Neural progenitor cell (in vitro differentiated cells): Measurements from ENCODE around the gene KRTAP1-1. TPM values are rescaled to one million over a fixed set of nuclear protein-coding genes. Genes with fewer than 3 reads are reported as not detected.
"Not testable (repeated sequence)": the region's sequence is repeated elsewhere in the genome, so short reads cannot be mapped to it uniquely, and the experiment has no call there.

Experiments used
- DNase-seq: peaks from one replicate; pipeline ENCODE4 v3.0.0-alpha.2; 2016; ENCODE audit warnings: low spot score
- H2AFZ ChIP-seq: fragments of 200-600 bp; sonication (generic); replicated peaks from 2 replicates; pipeline ENCODE4 v1.6.1; 2016; ENCODE audit warnings: antibody characterized with exemption
- H3F3A ChIP-seq: fragments of 200-600 bp; sonication (generic); 2 replicates; pipeline ENCODE4 v1.6.1; 2016; ENCODE audit warnings: antibody characterized with exemption, low read depth
- H3K27ac ChIP-seq: fragments of 200-600 bp; sonication (generic); 2 replicates; pipeline ENCODE4 v1.5.1; 2016; ENCODE audit warnings: mild to moderate bottlenecking
- H3K27me3 ChIP-seq: fragments of 200-600 bp; sonication (generic); 2 replicates; pipeline ENCODE4 v1.6.1; 2016; ENCODE audit warnings: mild to moderate bottlenecking, moderate library complexity
- H3K36me3 ChIP-seq: fragments of 200-600 bp; sonication (generic); 2 replicates; pipeline ENCODE4 v1.5.1; 2016
- H3K4me1 ChIP-seq: fragments of 200-600 bp; sonication (generic); 2 replicates; pipeline ENCODE4 v1.6.1; 2016; ENCODE audit warnings: mixed run types
- H3K4me2 ChIP-seq: fragments of 200-600 bp; sonication (generic); 2 replicates; pipeline ENCODE4 v1.6.1; 2016
- H3K4me3 ChIP-seq: fragments of 200-600 bp; sonication (generic); 2 replicates; pipeline ENCODE4 v1.5.1; 2016
- H3K79me2 ChIP-seq: fragments of 200-600 bp; sonication (generic); 2 replicates; pipeline ENCODE4 v1.6.1; 2016; ENCODE audit warnings: low read depth
- H3K9ac ChIP-seq: fragments of 200-600 bp; sonication (generic); 2 replicates; pipeline ENCODE4 v1.6.1; 2016
- H3K9me3 ChIP-seq: fragments of 200-600 bp; sonication (generic); 2 replicates; pipeline ENCODE4 v1.5.1; 2016; ENCODE audit warnings: low read depth
- H4K20me1 ChIP-seq: fragments of 200-600 bp; sonication (generic); 2 replicates; pipeline ENCODE4 v1.6.1; 2016; ENCODE audit warnings: low read depth
- H3K27ac Mint-ChIP-seq: 3 replicates; pipeline ENCODE4 v1.8.0; 2021; ENCODE audit warnings: mixed read lengths
- H3K27me3 Mint-ChIP-seq: 2 replicates; pipeline ENCODE4 v1.8.0; 2022; ENCODE audit warnings: low read depth, mild to moderate bottlenecking, inconsistent platforms, moderate library complexity, mixed read lengths; ENCODE audit not compliant: insufficient read depth
- H3K36me3 Mint-ChIP-seq: 3 replicates; pipeline ENCODE4 v1.8.0; 2021; ENCODE audit warnings: mixed read lengths
- H3K4me1 Mint-ChIP-seq: 3 replicates; pipeline ENCODE4 v1.8.0; 2021; ENCODE audit warnings: mixed read lengths
- H3K4me3 Mint-ChIP-seq: 3 replicates; pipeline ENCODE4 v1.8.0; 2021; ENCODE audit warnings: mild to moderate bottlenecking, moderate library complexity, mixed read lengths
- H3K9me3 Mint-ChIP-seq: 3 replicates; pipeline ENCODE4 v1.8.0; 2020; ENCODE audit warnings: mixed read lengths
- CTCF ChIP-seq: fragments of 200-600 bp; sonication (generic); IDR thresholded peaks from 2 replicates; pipeline ENCODE4 v1.5.1; 2017; ENCODE audit warnings: antibody characterized with exemption, mild to moderate bottlenecking
- EZH2 ChIP-seq: fragments of 200-600 bp; sonication (generic); IDR thresholded peaks from 2 replicates; pipeline ENCODE4 v1.6.1; 2017; ENCODE audit warnings: antibody characterized with exemption, mild to moderate bottlenecking, moderate library complexity
- EZH2phosphoT487 ChIP-seq: fragments of 200-600 bp; sonication (generic); IDR thresholded peaks from 2 replicates; pipeline ENCODE4 v1.6.1; 2017; ENCODE audit warnings: antibody characterized with exemption
- total RNA-seq: library from RNA; depleted of rRNA; stranded (reverse); fragments of >200 nt; gene quantifications from 2 replicates; pipeline ENCODE4 v1.2.3, GENCODE V29; 2015; ENCODE audit warnings: low replicate concordance

KRTAP1-1 gene
- total RNA-seq = not detected in 2 replicates

DNA sequence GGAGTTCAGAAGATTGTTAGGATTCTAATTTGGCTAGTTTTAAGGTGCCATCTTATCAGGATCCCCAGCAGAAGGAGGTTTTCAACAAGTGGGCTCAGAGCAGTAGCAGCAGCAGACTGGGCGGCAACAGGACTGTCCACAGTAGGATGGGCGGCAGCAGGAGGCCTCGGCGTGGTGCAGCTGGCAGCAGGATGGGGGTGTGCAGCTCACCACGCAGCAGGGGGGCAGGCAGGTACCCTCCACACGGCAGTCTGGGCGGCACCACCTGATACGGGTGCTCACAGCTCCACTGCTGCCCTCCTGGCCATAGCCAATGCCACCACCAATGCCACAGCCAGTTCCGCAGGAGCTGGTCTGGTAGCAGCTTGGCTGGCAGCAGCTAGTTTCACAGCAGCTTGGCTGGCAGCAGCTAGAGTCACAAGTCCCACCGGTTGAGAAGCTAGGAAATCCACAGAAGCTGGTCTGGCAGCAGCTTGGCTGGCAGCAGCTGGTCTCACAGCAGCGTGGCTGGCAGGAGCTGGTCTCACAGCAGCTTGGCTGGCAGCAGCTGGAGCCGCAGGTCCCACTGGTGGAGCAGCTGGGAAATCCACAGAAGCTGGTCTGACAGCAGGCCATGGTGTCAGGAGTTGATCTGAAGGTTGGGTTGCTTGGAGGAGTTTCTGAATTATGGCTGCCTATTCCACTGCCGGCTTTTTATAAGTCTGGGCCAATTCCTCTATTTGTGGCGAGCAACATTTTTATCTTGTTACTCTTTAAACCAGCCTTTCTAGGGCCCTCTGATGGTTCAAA lies at the start of gene KRTAP1-1:
KRTAP1-1 (minus strand) TSS at position 668 of the 789 bp plus-strand sequence; CDS start at position 615, 53 bp downstream.
- H3K4me2 ChIP-seq, H3K9ac ChIP-seq, H3K4me3 Mint-ChIP-seq, H3K27ac Mint-ChIP-seq, H2AFZ ChIP-seq, H3K4me1 Mint-ChIP-seq, H3K4me3 ChIP-seq, H3K36me3 Mint-ChIP-seq, DNase-seq, H3K27me3 Mint-ChIP-seq, H3K36me3 ChIP-seq, H4K20me1 ChIP-seq, H3K27ac ChIP-seq, H3K27me3 ChIP-seq, H3K4me1 ChIP-seq, H3K79me2 ChIP-seq, H3K9me3 ChIP-seq, H3F3A ChIP-seq, H3K9me3 Mint-ChIP-seq: not testable (repeated sequence)

DNA sequence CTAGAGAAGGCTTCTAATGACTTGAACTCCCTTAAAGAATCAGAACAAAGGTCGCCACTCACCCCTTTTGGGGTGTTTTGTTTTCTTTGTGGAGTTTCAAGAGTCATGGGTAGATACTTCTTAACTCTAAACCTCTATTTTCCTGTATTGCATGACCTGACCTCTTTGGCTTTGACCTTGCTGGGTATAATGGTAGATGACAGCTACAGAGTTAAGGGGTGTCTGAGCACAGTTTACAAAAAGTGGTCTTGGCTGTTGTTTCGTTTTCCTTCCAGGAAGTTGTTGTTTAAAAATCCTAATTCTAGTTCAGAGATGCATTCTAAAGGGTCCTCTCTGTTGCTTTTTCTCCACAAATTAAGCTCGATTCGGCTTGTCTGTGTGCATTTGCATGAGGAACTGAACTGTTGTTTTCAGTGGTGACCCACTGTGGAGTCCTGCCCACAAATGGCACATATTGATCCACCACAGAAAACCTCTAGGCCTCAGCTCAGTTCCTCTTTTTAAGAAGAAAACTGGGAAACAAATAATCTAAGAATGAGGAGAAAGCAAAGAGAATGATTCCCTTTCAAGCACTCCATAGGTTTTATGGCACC lies 47.6 kb upstream of the KRTAP1-1 start:
- H3K9me3 ChIP-seq, H3K9me3 Mint-ChIP-seq, H2AFZ ChIP-seq, H3K27me3 Mint-ChIP-seq, H3K4me3 Mint-ChIP-seq, H3K4me2 ChIP-seq, H3K27ac ChIP-seq, H3K27me3 ChIP-seq, H3K4me3 ChIP-seq, H3F3A ChIP-seq, H3K27ac Mint-ChIP-seq, H3K4me1 ChIP-seq, H3K9ac ChIP-seq, H3K36me3 ChIP-seq, H3K79me2 ChIP-seq, H4K20me1 ChIP-seq, H3K36me3 Mint-ChIP-seq, DNase-seq, H3K4me1 Mint-ChIP-seq: not testable (repeated sequence)

GRCh38 chr17:41084100-41084856 lies 43.0 kb upstream of the KRTAP1-1 start, which contains the start of gene KRTAP4-7:
Gene KRTAP4-7, plus strand, starts transcription at chr17:41084150. Its CDS starts 57 bp downstream, at chr17:41084207.
- not testable (repeated sequence) for H3K9ac ChIP-seq, H3K4me3 Mint-ChIP-seq, H3K36me3 Mint-ChIP-seq, H3K27ac Mint-ChIP-seq, DNase-seq, H3K9me3 ChIP-seq, H3K4me1 Mint-ChIP-seq, H3K36me3 ChIP-seq, H4K20me1 ChIP-seq, H3K27me3 Mint-ChIP-seq, H3F3A ChIP-seq, H3K9me3 Mint-ChIP-seq, H3K4me3 ChIP-seq, H3K79me2 ChIP-seq, H3K4me1 ChIP-seq, H3K27ac ChIP-seq, H3K4me2 ChIP-seq, H2AFZ ChIP-seq, H3K27me3 ChIP-seq

GRCh38 chr17:41083427-41083826 lies 42.2 kb upstream of the KRTAP1-1 start:
- not testable (repeated sequence) for H3F3A ChIP-seq, H3K79me2 ChIP-seq, H3K27ac ChIP-seq, H3K27ac Mint-ChIP-seq, H3K4me3 ChIP-seq, DNase-seq, H3K4me1 Mint-ChIP-seq, H3K9me3 ChIP-seq, H3K4me2 ChIP-seq, H3K9ac ChIP-seq, H3K4me3 Mint-ChIP-seq, H3K27me3 Mint-ChIP-seq, H3K27me3 ChIP-seq, H3K36me3 Mint-ChIP-seq, H3K4me1 ChIP-seq, H2AFZ ChIP-seq, H3K36me3 ChIP-seq, H4K20me1 ChIP-seq, H3K9me3 Mint-ChIP-seq

DNA sequence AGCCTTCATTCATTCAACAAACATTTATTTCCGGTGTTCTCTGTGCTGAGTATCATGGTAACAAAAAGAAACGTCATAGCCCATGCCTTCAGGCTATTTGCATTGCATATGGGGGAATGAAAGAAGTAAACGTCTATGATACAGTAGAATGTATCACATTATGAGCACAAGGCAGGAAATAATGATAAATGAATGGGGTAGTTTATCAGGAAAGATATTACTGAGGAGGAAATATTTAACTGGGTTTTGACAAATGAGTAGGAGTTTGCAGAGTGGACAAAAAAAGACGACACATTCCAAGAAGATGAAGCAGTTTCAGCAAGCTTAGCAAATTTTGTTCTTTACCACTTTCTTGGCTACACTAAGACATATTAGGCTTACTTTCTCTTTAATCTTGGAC lies 41.4 kb upstream of the KRTAP1-1 start:
- Mint-ChIP-seq H3K4me1 (peaks cover 2% of the 10 kb centered on the region), H3K27me3 (no peaks in the 10 kb centered on the region), H3K36me3 (no peaks in the 10 kb centered on the region), H3K27ac (no peak overlapping the region), H3K9me3 (no peaks in the 10 kb centered on the region), H3K4me3 (no peak overlapping the region)
- Histone ChIP-seq H3K36me3 (no peaks in the 10 kb centered on the region), H3K27ac (no peak overlapping the region), H3K9me3 (no peaks in the 10 kb centered on the region), H3K4me1 (no peaks in the 10 kb centered on the region), H4K20me1 (no peaks in the 10 kb centered on the region), H3K79me2 (no peaks in the 10 kb centered on the region), H3F3A (no peaks in the 10 kb centered on the region), H3K27me3 (no peaks in the 10 kb centered on the region), H2AFZ (no peak overlapping the region), H3K4me3 (no peak overlapping the region), H3K9ac (no peak overlapping the region), H3K4me2 (no peak overlapping the region)
- TF ChIP-seq EZH2phosphoT487 (no peak), EZH2 (no peak), CTCF (no peak)
- DNase-seq = no peak
